NCI-H69 (cell line): ENCODE data around the gene PEX3.
"Not testable (repeated sequence)": the region's sequence is repeated elsewhere in the genome, so short reads cannot be mapped to it uniquely, and the experiment has no call there.

Experiments
- DNase-seq: peaks from one replicate; lab custom pipeline; 2025; lab: John Stamatoyannopoulos, UW

The PEX3 gene

GRCh38 chr6:143450453-143451371, at the start of gene PEX3, which contains the start of gene ADAT2:
TSS of gene PEX3 (plus strand) at chr6:143450805. CDS start at chr6:143451043, 238 bp downstream.
TSS of gene ADAT2 (minus strand) at chr6:143450695. CDS start at chr6:143450658, 37 bp downstream.
- peak; percentile 97 for DNase-seq

GRCh38 chr6:143401068-143401446, 49.5 kb upstream of the PEX3 start:
- no peak for DNase-seq

GRCh38 chr6:143401636-143402370, 48.8 kb upstream of the PEX3 start:
- DNase-seq = no peak

GRCh38 chr6:143402721-143403336, 47.8 kb upstream of the PEX3 start:
- no peak for DNase-seq

- no peak for DNase-seq
Measured at GRCh38 chr6:143405373-143406154, 45.0 kb upstream of the PEX3 start.

- DNase-seq = no peak
Measured at GRCh38 chr6:143406673-143407072, 43.9 kb upstream of the PEX3 start.

GRCh38 chr6:143408151-143408786, 42.3 kb upstream of the PEX3 start:
- no peak for DNase-seq

- DNase-seq = no peak
Measured at GRCh38 chr6:143408787-143409162, 41.8 kb upstream of the PEX3 start.

- DNase-seq = peak; percentile 73
Measured at GRCh38 chr6:143410859-143411270, 39.7 kb upstream of the PEX3 start.

GRCh38 chr6:143414769-143415168, 35.8 kb upstream of the PEX3 start:
- DNase-seq = no peak

GRCh38 chr6:143419526-143419925, 31.1 kb upstream of the PEX3 start:
- DNase-seq = no peak

GRCh38 chr6:143426026-143426425, 24.6 kb upstream of the PEX3 start:
- DNase-seq = no peak

- peak; percentile 76 for DNase-seq
Measured at GRCh38 chr6:143427109-143427817, 23.3 kb upstream of the PEX3 start.

- no peak for DNase-seq
Measured at GRCh38 chr6:143429970-143430369, 20.6 kb upstream of the PEX3 start.

GRCh38 chr6:143431226-143431625, 19.4 kb upstream of the PEX3 start:
- DNase-seq = no peak

- no peak for DNase-seq
Measured at GRCh38 chr6:143432588-143432987, 18.0 kb upstream of the PEX3 start.

GRCh38 chr6:143441010-143441409, 9.6 kb upstream of the PEX3 start:
- no peak for DNase-seq

GRCh38 chr6:143441680-143442545, 8.7 kb upstream of the PEX3 start:
- no peak for DNase-seq

GRCh38 chr6:143443096-143443495, 7.5 kb upstream of the PEX3 start:
- DNase-seq = no peak

GRCh38 chr6:143447865-143448264, 2.7 kb upstream of the PEX3 start:
- not testable (repeated sequence) for DNase-seq
